CD4-positive, alpha-beta T cell treated with Interleukin-21 for 1 hour (primary cell): ENCODE results near the gene C8G.

Source experiments
- DNase-seq: peaks from one replicate; pipeline ENCODE4 v3.0.0-alpha.2; 2020

The C8G gene

DNA sequence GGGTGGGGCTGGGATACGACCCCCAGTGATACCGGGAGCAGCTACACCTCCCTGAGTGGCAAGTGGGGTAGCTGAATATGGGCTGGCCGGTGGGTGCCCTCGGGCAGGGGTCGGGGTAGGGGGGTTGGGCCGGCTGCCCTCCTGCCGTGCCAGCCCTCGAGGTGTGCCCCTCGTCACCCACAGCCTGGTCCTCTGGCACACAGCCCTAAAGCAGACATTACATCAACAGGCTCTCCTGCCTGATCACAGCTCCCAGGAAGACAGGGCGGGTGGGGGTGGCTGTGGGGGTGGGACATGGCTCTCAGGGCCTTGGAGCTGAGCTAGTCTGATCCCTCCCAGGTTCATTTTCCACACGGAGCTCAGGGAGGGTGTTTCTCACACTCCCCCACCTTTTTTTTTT is 23.7 kb upstream of the C8G start:
- DNase-seq, result no peak

DNA sequence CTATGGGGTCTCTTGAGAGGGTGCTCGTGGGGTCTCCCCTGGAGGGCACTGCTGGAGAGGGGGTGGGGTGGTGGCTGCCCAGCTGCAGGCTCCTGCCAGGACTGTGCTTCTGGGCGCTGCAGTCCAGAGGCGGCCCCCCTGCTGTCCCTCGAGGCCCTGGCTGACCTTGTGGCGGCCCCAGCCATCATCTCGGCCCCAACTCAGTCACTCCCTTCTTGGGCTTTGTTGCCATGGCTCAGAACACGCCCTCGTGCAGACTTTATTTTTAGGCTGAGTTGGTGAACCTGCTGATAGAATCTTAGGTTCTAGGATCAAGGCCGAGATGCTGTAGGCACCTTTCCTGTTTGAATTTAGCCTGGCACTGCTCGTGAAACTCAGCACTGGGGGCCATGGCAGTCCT is 23.3 kb upstream of the C8G start:
- no peak for DNase-seq

DNA sequence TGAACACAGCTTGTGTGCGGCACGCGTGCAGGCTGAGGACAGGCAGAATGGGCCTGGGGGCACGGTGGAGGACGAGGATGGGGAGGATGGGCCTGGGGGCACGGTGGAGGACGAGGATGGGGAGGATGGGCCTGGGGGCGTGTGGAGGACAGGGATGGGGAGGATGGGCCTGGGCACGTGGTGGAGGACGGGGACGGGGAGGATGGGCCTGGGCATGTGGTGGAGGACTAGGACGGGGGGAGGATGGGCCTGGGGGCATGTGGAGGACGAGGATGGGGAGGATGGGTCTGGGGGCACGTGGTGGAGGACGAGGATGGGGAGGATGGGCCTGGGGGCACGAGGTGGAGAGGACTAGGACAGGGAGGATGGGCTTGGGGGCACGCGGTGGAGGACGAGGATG is 22.5 kb upstream of the C8G start:
- no peak for DNase-seq

DNA sequence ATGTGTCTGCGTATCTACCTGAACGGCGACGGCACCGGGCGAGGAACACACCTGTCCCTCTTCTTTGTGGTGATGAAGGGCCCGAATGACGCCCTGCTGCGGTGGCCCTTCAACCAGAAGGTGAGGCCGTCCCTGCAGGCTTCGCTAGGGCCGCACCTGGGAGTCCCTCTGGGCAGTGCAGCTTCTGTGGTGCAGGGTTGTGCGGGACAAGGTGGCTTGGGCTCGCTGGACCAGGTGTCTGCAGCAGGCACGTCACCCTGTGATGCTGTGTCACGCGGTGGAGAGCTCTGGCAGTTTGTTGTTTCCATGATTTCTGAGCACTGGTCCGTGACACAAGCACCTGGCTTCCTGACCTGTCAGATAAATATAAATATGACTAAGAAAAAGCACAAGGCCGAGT is 21.2 kb upstream of the C8G start:
- DNase-seq, result no peak

DNA sequence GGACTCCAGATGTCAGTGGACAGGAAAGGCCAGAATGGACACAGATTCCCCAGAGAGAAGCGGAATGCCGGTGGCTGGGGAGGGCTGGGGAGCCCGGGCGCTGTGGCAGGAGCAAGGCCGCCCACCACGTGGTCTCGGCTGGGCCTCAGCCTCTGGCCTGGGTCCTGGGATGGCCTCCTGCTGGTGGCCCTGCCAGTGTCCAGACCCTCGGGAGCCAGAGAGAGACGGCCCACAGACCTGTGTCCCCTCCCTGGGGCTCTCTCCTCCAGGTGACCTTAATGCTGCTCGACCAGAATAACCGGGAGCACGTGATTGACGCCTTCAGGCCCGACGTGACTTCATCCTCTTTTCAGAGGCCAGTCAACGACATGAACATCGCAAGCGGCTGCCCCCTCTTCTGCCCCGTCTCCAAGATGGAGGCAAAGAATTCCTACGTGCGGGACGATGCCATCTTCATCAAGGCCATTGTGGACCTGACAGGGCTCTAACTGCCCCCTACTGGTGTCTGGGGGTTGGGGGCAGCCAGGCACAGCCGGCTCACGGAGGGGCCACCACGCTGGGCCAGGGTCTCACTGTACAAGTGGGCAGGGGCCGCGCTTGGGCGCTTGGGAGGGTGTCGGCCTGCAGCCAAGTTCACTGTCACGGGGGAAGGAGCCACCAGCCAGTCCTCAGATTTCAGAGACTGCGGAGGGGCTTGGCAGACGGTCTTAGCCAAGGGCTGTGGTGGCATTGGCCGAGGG is 19.5 kb upstream of the C8G start:
- DNase-seq, result no peak

DNA sequence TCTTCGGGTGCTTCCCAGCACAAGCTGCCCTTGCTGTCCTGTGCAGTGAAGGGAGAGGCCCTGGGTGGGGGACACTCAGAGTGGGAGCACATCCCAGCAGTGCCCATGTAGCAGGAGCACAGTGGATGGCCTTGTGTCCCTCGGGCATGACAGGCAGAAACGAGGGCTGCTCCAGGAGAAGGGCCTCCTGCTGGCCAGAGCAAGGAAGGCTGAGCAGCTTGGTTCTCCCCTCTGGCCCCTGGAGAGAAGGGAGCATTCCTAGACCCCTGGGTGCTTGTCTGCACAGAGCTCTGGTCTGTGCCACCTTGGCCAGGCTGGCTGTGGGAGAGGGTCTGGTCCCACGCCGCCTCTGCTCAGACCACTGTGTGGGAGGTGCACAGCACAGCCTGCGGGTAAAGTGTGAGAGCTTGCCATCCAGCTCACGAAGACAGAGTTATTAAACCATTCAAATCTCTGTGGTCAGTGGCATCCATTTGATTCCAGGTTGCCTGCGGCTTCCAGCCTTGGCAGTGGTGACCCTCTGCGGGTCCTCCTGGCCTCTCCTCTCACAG is 18.8 kb upstream of the C8G start:
- no peak for DNase-seq

DNA sequence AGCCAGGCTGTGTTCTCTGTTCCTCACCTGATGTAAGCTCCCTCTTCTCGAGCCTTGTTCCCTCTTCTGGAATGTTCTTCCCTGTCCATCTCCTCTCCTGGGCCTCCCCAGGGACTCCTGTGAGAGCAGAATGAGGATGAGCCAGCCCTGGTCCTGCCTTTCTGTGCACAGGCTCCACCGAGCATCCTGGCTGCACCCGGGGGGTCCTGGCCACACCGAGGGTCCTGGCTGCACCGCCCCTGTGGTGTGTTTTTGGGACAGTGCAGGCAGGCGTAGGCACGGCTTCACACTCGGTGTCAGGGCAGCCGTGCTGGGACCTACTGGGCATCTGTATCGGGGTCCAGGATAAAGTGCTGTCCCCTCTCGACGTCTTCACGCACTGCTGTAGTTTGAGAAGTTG is 18.3 kb upstream of the C8G start:
- DNase-seq, result no peak

DNA sequence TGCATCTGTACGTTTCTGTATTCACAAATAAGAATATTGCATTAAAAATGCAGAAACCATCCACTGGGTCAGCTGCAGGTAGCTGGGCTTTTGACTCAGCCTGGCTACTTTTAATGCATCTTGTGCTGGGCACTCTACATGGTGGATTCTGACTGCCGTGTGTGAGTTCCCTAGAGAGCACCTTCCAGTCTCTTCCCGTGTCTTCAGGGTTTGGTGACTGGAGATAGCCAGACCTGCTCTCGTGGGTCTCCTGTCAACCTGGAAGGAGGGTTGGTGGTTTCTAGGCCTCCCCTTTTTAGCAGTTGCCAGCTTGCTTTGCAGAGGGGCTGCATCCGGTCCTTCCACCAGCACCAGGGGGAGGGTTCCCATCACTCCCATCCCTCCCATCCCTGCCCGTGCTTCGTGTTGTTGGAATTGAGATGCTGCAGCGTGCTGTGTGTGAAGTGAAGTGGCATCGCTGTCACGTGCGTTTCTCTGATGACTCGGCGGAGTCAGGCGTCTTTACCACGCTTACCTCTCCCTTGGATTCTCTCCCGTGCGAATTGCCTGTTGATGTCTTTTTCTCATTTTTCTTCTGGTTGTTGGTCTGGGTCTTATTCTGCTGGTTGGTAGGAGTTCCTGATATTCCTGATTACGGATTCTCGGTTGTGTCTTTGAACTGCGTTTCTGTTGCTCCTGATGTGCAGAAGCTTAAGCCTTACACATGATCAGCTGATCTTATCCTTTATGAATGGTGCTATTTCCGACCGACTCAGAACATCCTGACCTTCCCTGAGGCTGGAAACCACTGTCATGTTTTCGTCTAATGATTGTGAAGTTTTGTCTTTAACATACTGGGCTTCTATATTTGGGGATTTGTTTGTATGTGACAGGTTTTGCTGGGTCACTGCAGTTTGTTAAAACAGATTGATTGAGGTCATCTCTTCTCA is 17.4 kb upstream of the C8G start:
- no peak for DNase-seq

DNA sequence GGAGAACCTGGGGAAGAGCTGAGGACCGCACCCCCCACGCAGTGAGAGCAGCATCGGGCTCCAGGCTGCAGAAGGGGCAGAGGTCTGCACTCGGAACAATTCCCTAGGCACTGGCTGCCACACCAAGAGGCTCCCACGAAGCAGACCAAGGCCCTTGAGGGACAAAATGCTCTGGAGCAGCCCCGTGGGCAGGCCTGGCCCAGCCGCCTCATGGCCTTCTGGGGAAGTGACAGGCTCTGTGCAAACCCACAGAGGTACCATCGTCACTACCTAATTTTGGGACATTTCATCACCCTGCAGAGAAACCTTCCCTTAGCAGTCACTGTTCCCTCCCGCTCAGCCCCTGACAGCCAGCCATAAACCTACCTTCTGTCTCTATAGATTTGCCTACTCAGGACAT is 16.5 kb upstream of the C8G start:
- no peak for DNase-seq

DNA sequence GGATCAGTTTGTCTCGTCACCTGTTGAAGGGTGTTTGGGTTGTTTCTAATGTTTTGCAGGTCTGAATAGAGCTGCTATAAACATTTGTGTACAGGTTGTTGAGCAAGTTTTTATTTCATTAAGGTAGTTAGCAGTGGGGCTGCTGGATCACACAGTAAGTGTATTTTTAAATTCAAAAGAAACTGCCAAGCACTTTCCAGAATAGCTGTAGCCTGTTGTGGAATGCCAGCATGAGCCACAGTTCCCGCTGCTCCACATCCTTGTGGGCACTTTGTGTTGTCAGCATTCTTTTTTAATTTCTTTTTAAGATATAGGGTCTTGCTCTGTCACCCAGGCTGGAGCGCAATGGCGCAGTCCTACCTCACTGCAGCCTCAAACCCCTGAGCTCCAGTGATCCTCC is 15.0 kb upstream of the C8G start:
- DNase-seq, result no peak

DNA sequence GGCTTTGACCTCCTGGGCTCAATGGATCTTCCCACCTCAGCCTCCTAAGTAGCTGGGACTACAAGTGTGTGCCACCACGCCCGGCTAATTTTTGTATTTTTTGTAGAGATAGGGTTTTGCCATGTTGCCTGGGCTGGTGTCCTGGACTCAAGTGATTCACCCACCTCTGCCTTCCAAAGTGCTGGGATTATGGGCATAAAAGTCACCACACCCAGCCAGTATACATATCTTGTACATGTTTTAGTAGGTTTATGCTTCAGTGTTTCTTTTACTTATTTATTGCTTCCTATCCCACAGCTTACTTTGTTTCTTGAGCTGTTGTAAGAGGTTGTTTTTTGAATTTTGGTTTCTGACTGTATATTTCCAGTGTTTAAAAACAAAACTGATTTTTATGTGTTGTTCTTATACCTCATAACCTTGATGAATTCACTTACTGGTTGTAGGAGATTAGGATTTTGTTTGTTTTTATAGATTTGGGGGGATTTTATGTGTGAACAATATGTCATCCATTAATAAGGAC is 13.4 kb upstream of the C8G start:
- DNase-seq, result no peak

DNA sequence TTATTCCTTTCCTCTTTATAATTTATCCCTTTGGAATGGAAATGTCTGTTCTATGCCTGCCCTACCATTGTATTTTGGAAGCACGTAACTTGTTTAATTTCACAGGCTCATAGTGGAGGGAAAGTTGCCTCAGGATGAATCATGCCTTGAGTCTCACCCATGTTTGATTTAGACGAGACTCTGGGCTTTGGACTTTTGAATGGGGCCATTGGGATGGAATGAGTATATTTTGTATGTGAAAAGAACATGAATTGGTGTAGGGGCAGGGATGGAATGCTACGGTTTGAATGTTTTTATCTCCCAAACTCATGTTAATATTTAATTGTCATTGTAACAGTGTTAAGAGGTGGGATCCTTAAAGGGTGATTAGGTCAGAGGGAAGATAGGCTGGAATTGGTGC is 10.8 kb upstream of the C8G start:
- DNase-seq, result no peak

DNA sequence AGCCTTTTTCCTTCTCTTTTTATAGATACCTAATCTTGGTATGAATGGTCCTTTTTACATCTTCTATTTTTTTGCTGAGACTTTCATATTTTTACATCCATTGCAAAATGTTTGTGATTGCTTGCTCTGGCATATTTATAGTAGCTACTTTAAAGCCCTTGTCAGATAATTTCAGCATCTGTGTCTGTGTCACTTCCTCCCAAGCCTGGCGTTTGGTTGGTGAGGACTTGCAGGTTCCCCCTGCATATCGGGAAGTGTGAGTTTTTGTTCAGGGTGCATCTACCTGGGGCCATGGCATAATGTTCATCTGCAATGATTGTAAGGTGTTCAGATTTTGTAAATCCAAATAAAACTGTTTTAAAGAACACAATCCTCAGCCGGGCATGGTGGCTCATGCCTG is 9.4 kb upstream of the C8G start:
- no peak for DNase-seq

DNA sequence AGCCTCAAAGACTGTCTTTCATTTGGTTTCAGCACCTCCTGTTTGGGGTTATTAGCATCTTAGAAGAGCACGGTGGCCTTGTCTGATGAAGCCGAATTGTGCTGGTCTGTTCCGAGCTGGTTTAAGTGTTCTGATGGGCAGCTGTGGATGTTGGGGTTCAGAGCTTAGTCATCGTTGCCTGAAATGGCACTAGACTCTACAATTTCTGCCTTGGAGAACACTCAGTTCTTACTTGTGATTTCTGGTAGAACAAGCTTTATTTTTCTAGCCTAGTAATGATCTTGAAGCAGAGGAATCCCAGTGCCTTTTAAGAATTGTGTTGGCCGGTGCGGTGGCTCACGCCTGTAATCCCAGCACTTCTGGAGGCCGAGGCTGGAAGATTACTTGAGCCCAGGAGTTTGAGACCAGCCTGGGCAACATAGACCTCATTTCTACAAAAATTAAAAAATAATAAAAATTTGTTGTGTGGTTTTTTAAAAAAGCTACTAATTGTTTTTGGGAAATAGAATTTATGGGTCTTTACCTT is 8.3 kb upstream of the C8G start:
- DNase-seq, result no peak

DNA sequence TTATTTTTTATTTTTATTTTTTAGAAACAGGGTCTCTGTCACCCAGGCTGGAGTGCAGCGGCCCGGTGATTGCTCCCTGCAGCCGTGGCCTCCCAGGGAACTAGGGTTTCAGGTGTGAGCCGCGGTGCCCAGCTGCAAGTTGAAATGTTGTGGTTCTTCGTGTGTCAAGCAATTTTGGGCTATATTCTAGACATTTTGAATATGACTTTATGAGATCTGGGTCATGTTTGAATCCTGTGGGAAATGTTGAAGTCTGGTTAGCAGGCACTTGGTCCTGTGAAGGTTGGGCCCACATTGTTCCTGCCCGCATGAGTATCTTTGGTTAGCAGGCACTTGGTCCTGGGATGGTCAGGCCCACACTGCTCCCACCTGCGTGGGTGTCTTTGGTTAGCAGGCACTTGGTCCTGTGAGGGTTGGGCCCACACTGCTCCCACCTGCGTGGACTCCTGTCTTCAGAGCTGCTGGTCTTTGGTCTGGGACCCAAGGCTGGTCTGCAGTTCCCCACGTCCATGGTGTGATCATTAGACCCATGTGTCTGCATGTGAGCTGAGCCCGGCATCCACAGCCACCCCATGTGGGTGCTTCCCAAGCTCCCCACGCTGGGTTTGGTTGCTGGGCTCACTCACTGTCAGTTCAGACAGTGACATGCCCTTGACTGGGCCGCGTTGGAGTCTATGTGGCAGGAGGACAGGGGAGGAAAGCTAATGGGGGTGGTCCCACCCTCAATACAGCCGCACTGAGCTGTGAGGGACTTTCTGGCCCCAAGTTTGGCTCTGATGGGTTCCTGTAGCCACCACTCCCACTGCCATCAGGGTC is 7.6 kb upstream of the C8G start:
- DNase-seq, result no peak

DNA sequence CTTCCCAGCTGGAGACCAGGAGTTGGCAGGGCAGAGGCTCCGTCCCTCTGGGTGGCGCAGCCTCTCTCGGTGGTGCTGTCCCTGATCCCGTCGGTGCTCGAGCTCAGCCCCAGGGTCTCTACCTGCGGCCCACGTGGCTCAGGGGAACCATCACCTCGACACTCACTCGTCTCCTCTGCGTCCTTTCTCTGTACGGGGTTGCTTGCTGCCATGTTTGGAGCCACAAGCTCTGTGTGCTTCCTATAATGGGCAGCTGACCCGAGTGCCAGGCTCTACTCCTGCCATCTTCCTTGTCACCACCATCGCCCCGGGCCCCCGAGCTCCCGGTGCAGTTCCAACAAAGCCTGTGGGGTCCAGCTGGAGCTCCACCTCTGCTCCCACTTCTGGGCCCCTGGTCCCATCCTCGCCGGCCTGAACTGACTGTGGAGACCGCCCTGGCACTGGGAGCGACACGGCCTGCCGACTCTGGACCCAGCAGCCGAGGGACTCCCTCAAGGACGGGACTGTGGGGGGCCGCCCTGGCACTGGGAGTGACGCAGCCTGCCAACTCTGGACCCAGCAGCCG is 5.5 kb upstream of the C8G start:
- no peak for DNase-seq

DNA sequence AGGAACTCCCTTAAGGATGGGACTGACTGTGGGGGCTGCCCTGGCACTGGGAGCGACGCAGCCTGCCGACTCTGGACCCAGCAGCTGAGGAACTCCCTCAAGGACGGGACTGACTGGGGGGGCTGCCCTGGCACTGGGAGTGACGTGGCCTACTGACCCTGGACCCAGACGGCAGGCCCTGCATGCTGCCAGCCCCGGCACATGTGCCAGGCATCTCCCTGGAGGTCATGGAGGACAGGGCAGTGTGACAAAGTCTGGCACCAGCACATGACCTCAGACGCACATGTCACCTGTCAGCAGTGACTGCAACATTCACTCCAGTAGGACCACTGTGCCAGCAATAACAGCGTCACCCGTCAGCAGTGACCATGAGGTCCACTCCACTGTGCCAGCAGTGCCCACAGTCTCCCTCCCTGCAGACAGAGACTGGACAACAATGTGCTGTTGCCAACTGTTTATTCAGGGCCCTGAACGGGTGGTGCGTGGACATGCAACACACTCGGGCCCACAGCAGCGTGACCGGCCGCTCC is 5.0 kb upstream of the C8G start:
- DNase-seq, result no peak

DNA sequence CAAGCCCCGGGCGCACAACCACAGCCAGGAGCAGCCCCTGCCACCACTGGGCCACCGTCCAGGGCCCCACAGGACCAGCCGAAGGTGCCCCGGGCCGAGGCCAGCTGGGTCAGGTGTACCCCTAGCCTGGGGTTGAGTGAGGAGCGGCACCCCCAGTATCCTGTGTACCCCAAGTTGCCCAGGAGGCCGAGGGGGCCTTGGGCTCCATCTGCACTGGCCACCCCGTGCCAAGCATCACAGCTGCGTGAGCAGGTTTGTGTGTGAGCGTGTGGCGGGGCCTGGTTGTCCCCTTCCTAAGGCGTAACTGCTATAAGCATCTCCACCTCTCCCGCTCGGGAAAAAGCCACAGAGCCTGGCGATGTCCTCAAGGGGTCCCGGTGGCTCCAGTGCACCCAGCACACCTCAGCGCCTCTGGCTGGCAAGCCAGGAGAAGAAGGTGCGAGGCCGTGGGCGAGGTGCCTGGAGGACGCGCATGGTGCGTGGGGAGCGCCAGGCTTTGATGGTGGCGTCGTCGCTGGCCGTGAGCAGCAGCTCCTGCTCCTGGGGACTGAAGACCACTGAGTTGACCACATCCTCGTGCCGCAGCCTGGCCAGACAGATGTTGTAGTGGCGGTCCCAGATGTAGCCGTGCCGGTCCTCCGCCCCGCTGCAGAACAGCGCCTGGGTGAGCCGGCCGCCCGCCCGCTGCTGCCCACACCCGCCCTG is 4.4 kb upstream of the C8G start:
- no peak for DNase-seq

DNA sequence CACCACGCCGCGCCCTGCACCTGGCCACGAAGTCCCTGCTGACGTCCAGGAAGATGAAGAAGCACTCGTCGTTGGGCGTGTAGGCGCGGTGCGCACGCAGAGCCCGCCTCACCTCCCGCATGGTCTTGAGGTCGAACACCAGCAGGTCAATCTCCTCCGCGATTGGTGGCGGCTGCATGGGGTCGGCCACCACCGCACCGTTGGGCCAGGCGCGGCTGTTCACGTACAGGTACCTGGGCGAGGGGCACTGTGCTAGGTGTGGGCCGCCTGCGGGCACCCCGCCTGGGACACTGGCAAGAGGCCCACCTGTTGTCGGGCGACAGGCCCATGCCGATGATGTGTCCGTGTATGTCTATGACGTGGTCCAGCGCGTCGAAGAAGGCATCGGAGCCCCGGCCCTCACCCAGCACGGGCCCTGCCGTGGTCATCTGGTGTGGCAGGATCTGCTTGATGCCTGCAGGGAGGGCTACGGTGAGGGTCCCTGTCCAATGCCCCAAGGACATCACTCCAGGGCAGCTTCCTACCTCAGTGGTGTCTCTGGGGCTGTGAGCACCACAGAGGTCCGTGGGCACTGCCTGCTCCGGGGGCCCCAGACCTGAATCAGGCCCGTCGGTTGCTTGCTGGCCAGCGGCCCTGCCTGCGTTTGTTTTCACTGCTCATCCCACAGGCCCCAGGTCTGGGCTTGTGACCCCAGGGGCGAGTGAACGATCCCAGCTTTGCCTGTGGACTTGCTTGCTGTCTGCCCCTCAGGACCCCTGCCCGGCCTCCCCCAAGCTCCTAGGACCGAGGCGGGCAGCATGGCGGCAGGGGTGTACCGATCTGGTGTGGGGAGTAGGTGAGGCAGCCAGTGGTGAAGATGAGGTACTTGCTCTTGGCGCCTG is 3.6 kb upstream of the C8G start:
- DNase-seq, result no peak

DNA sequence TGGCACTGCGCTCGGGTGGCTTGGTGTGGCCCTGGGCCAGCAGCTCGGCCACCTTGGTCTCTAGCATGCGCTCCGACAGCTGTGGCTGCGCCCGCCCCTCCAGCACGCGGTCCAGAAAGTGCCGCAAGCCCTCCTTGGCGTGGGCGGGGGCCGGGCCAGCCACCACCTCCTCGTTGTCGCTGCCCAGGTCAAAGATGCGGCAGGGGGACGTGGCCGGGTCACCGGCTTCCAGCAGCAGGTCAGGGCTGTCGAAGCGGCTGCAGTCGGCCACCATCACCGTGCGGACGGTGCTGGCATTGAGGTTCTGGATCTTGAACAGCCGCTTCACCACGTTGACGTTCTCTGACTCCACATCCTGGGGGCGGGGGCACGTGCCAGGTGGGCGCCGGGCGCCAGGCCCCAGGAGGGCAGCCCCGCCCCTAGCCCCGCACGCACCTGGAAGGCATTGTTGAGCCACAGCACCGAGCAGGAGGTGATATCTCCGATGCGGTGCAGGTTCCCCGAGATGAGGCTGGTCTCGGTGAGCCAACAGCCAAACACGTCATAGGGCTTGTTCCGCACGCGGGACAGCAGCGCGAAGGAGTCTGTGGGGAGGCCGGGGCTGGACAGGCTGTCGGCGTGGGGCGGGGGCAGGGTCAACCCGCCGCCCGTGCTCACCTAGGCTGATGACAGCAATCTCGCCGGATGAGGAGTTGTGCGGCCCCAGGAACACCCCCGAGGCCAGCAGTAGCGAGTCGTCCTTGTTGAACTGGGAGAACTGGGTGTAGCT is 2.7 kb upstream of the C8G start:
- DNase-seq, result no peak
